Measurements from ENCODE around the gene RNF213.
"Not testable (repeated sequence)": the region's sequence is repeated elsewhere in the genome, so short reads cannot be mapped to it uniquely, and the experiment has no call there.

GRCh38 chr17:80299350-80300100 lies 38.9 kb downstream of the RNF213 start:
- not testable (repeated sequence) for TF ChIP-seq CTCF (IDR thresholded peaks at IDR 0.05 in 8 of 11, conservative IDR thresholded peaks at IDR 0.05 in 3 of 11); POLR2A (IDR thresholded peaks at IDR 0.05); POLR2AphosphoS5 (IDR thresholded peaks at IDR 0.05)
